SK-N-MC (cell line): ENCODE results near the gene MARK2.

Experiments
- EZH2 ChIP-seq: fragments of 200-600 bp; sonication (generic); IDR thresholded peaks from one replicate; pipeline ENCODE4 v1.6.1; 2017; ENCODE audit warnings: antibody characterized with exemption
- POLR2AphosphoS5 ChIP-seq: IDR thresholded peaks from 2 replicates; pipeline ENCODE4 v1.6.1; 2012; ENCODE audit warnings: mild to moderate bottlenecking, low read depth, low read length, borderline replicate concordance

DNA sequence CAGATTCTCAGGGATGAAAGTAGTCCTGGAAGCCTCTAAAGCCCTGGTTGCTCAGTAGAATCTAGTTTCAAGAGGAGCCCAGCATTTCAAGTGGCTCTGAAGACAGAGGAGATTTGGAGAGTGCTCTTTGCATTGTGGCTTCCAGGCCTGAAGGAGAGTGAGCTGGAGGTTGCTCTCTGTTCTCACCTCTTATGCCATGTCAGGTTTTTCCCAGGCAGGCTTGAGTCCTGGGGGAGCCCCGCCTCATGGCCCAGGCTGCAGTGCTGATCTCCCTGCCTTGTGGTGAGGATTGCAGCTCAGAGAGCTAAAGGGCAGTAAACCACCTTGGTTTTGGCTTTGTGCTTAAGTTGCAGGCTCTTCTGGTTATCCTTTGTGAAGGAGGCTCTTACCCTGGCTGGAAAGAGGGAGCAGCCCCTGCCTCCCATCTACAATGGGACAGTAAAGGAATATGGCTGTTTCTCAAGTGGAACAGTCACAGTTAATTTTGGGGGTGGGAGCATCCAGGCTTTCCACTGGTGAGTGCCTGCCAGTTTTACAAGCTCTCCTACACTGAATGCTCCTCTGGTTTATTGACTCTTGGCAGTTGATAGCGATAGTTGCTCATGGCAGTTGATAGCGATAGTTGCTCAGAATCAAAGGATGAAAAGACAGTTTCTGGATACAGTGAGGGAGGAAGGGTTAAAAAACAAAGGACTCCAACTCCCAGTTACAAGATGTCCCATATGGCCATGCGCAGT lies 45.5 kb downstream of the MARK2 start:
- TF ChIP-seq EZH2 (no peak), POLR2AphosphoS5 (no peak)
